ENCODE measurements around the gene SERHL2. TPM values are rescaled to one million over a fixed set of nuclear protein-coding genes. Genes with fewer than 3 reads are reported as not detected.

Gene SERHL2
- total RNA-seq, 2 experiments from 2014 or later, result 0.69 TPM; not detected in 1

- peak within 1 kb of the TSS; percentile 57 to 64 for H3K27ac ChIP-seq (ENCODE audit: low read depth in 1 of 2, low read length in 2 of 2)
- ChIA-PET POLR2A (no interaction called here), CTCF (no interaction called here)
- intact Hi-C loops (cut with DNase I, micrococcal nuclease), result loop anchor here (2.0 to 10.0 kb wide), 4 partner anchors 19 to 435 kb away; partner anchors contain the start of gene POLDIP3 (in 1 of the 2)
- H3K4me1 ChIP-seq (ENCODE audit: insufficient read depth, low read length), result peaks cover 19% of the 10 kb centered on the region
- TF ChIP-seq CTCF (IDR thresholded peaks at IDR 0.05), result no peak
- Mint-ChIP-seq H3K4me1 (ENCODE audit: low read depth) (peaks cover 14% of the 10 kb centered on the region), H3K36me3 (ENCODE audit: low read depth) (peaks cover 16% of the 10 kb centered on the region), H3K27ac (peak within 1 kb of the TSS; percentile 92), H3K9me3 (no peaks in the 10 kb centered on the region), H3K4me3 (peak within 1 kb of the TSS; percentile 100), H3K27me3 (no peaks in the 10 kb centered on the region)
- no peaks in the 10 kb centered on the region for H3K9me3 ChIP-seq (ENCODE audit: control insufficient read depth in 1 of 2, insufficient read depth in 1 of 2, low read length in 2 of 2)
- peak; percentile 67 to 96 (median 85) for DNase-seq
- peak; percentile 91 for ATAC-seq (ENCODE audit: poor library complexity)
- H3K36me3 ChIP-seq (ENCODE audit: insufficient read depth, low read length), result peaks cover 20% of the 10 kb centered on the region
- peak within 1 kb of the TSS; percentile 63 for H3K4me3 ChIP-seq (ENCODE audit: low read length)
- no peaks in the 10 kb centered on the region for H3K27me3 ChIP-seq (ENCODE audit: control insufficient read depth in 1 of 2, insufficient read depth in 2 of 2, low read length in 2 of 2)
Observed at GRCh38 chr22:42519525-42520401, 34.0 kb upstream of the SERHL2 start, which contains the start of gene RRP7A. Gene RRP7A, minus strand, starts transcription at chr22:42519796. Its CDS starts 10 bp downstream, at chr22:42519786.

- intact Hi-C loops (cut with DNase I, micrococcal nuclease), result loop anchor here in 1 of 2 experiments (2.0 to 10.0 kb wide), 3 partner anchors 60 to 436 kb away; partner anchors contain the start of gene POLDIP3
- H3K27ac ChIP-seq (ENCODE audit: low read depth in 1 of 2, low read length in 2 of 2), result no peak overlapping the region
- Mint-ChIP-seq H3K4me1 (ENCODE audit: low read depth) (peaks cover 14% of the 10 kb centered on the region), H3K27me3 (no peaks in the 10 kb centered on the region), H3K27ac (no peak overlapping the region), H3K9me3 (no peaks in the 10 kb centered on the region), H3K36me3 (ENCODE audit: low read depth) (peaks cover 12% of the 10 kb centered on the region), H3K4me3 (peak overlapping the region; percentile 90)
- no peak for DNase-seq
- ChIA-PET POLR2A (no interaction called here), CTCF (interaction anchor here (0.9 kb wide), 1 partner anchor 40 kb away, joined by 3 read pairs; no protein-coding TSS in a partner anchor)
- no peaks in the 10 kb centered on the region for H3K27me3 ChIP-seq (ENCODE audit: control insufficient read depth in 1 of 2, insufficient read depth in 2 of 2, low read length in 2 of 2)
- TF ChIP-seq CTCF (IDR thresholded peaks at IDR 0.05), result no peak
- no peak overlapping the region for H3K4me3 ChIP-seq (ENCODE audit: low read length)
- peaks cover 19% of the 10 kb centered on the region for H3K4me1 ChIP-seq (ENCODE audit: insufficient read depth, low read length)
- peaks cover 10% of the 10 kb centered on the region for H3K36me3 ChIP-seq (ENCODE audit: insufficient read depth, low read length)
- no peaks in the 10 kb centered on the region for H3K9me3 ChIP-seq (ENCODE audit: control insufficient read depth in 1 of 2, insufficient read depth in 1 of 2, low read length in 2 of 2)
- ATAC-seq (ENCODE audit: poor library complexity), result no peak
Observed at GRCh38 chr22:42521228-42521546, 32.6 kb upstream of the SERHL2 start.

- H3K9me3 Mint-ChIP-seq, result no peaks in the 10 kb centered on the region
- Histone ChIP-seq H3K27ac (ENCODE audit: low read depth in 1 of 2, low read length in 2 of 2) (no peak overlapping the region), H3K4me3 (ENCODE audit: low read length) (no peak overlapping the region), H3K9me3 (ENCODE audit: control insufficient read depth in 1 of 2, insufficient read depth in 1 of 2, low read length in 2 of 2) (no peaks in the 10 kb centered on the region), H3K36me3 (ENCODE audit: insufficient read depth, low read length) (peaks cover 4% of the 10 kb centered on the region), H3K4me1 (ENCODE audit: insufficient read depth, low read length) (peaks cover 18% of the 10 kb centered on the region), H3K27me3 (ENCODE audit: control insufficient read depth in 1 of 2, insufficient read depth in 2 of 2, low read length in 2 of 2) (no peaks in the 10 kb centered on the region)
- H3K4me1 Mint-ChIP-seq (ENCODE audit: low read depth), result peaks cover 14% of the 10 kb centered on the region
- no peak for TF ChIP-seq CTCF (IDR thresholded peaks at IDR 0.05)
- ChIA-PET CTCF (no interaction called here), POLR2A (no interaction called here)
- no peak overlapping the region for H3K27ac Mint-ChIP-seq
- peaks cover 4% of the 10 kb centered on the region for H3K36me3 Mint-ChIP-seq (ENCODE audit: low read depth)
- intact Hi-C loops (cut with DNase I, micrococcal nuclease), result loop anchor here in 1 of 2 experiments (5.0 to 10.0 kb wide), 2 partner anchors 90 to 438 kb away; partner anchors contain the start of gene POLDIP3
- H3K4me3 Mint-ChIP-seq, result peak overlapping the region; percentile 25
- ATAC-seq (ENCODE audit: poor library complexity) (no peak), DNase-seq (peak in 1 of 14 experiments; percentile 12)
- no peaks in the 10 kb centered on the region for H3K27me3 Mint-ChIP-seq
Observed at GRCh38 chr22:42522546-42522945, 31.2 kb upstream of the SERHL2 start.

Data from CD4-positive, alpha-beta T cell (primary cell).